Dendritic cell treated with granulocyte-macrophage colony-stimulating factor and Interleukin-4, amounts not matched to agents 40 ng/mL and 50 ng/mL, for 4 days (primary cell): ENCODE measurements around the gene RBM6.

Experiments used
- H3K27ac Mint-ChIP-seq: one replicate; pipeline ENCODE4 v1.8.0; 2022; ENCODE audit warnings: mild to moderate bottlenecking, mixed read lengths
- H3K27me3 Mint-ChIP-seq: one replicate; pipeline ENCODE4 v1.8.0; 2022; ENCODE audit warnings: mild to moderate bottlenecking, mixed read lengths
- H3K36me3 Mint-ChIP-seq: one replicate; pipeline ENCODE4 v1.8.0; 2022; ENCODE audit warnings: low read depth, mixed read lengths
- H3K4me1 Mint-ChIP-seq: one replicate; pipeline ENCODE4 v1.8.0; 2022; ENCODE audit warnings: low read depth, mixed read lengths
- H3K4me3 Mint-ChIP-seq: one replicate; pipeline ENCODE4 v1.8.0; 2022; ENCODE audit warnings: mild to moderate bottlenecking, moderate library complexity, mixed read lengths
- H3K9me3 Mint-ChIP-seq: one replicate; pipeline ENCODE4 v1.8.0; 2022; ENCODE audit warnings: mixed read lengths
- intact Hi-C: fragments of 100-400 bp; cut with micrococcal nuclease; formaldehyde crosslinking; loops from one replicate; pipeline ENCODE4 v1.15.0; 2022

The RBM6 gene

GRCh38 chr3:50124052-50124799 lies 184.3 kb downstream of the RBM6 start:
- Mint-ChIP-seq H3K27ac (no peak overlapping the region), H3K36me3 (peaks cover 42% of the 10 kb centered on the region)

GRCh38 chr3:50124800-50125178 lies 184.8 kb downstream of the RBM6 start:
- no peaks in the 10 kb centered on the region for H3K9me3 Mint-ChIP-seq
- intact Hi-C loops = no loop called here
- H3K27me3 Mint-ChIP-seq = no peaks in the 10 kb centered on the region
- no peak overlapping the region for H3K4me3 Mint-ChIP-seq
- peaks cover 5% of the 10 kb centered on the region for H3K4me1 Mint-ChIP-seq
- H3K36me3 Mint-ChIP-seq = peaks cover 36% of the 10 kb centered on the region
- no peak overlapping the region for H3K27ac Mint-ChIP-seq

More at GRCh38 chr3:50124052-50124799, 184.3 kb downstream of the RBM6 start:
- peaks cover 5% of the 10 kb centered on the region for H3K4me1 Mint-ChIP-seq
- H3K4me3 Mint-ChIP-seq = no peak overlapping the region
- no peaks in the 10 kb centered on the region for H3K9me3 Mint-ChIP-seq
- H3K27me3 Mint-ChIP-seq = no peaks in the 10 kb centered on the region
- intact Hi-C loops = no loop called here

GRCh38 chr3:50125541-50126286 lies 185.8 kb downstream of the RBM6 start:
- no peak overlapping the region for H3K4me3 Mint-ChIP-seq
- intact Hi-C loops = no loop called here
- no peaks in the 10 kb centered on the region for H3K9me3 Mint-ChIP-seq
- peaks cover 5% of the 10 kb centered on the region for H3K4me1 Mint-ChIP-seq
- peaks cover 27% of the 10 kb centered on the region for H3K36me3 Mint-ChIP-seq
- no peak overlapping the region for H3K27ac Mint-ChIP-seq
- H3K27me3 Mint-ChIP-seq = no peaks in the 10 kb centered on the region

- peaks cover 19% of the 10 kb centered on the region for H3K36me3 Mint-ChIP-seq
- no peak overlapping the region for H3K27ac Mint-ChIP-seq
- H3K4me1 Mint-ChIP-seq = peaks cover 5% of the 10 kb centered on the region
- H3K4me3 Mint-ChIP-seq = no peak overlapping the region
- intact Hi-C loops = no loop called here
- no peaks in the 10 kb centered on the region for H3K27me3 Mint-ChIP-seq
- no peaks in the 10 kb centered on the region for H3K9me3 Mint-ChIP-seq
Measured at GRCh38 chr3:50126287-50127211, 186.6 kb downstream of the RBM6 start.
